CD4-positive, alpha-beta memory T cell (primary cell): ENCODE data around the gene TM4SF4. TPM values are rescaled to one million over a fixed set of nuclear protein-coding genes. Genes with fewer than 3 reads are reported as not detected.

ENCODE experiments used
- CTCF ChIA-PET: fragments of 350-600 bp; sonication (Branson Sonifier 250); formaldehyde crosslinking; loops from one replicate; lab custom pipeline; 2021; ENCODE audit warnings: inconsistent platforms; ENCODE audit not compliant: partially characterized antibody; lab: Charles Lee
- POLR2A ChIA-PET: fragments of 350-600 bp; sonication (Branson Sonifier 250); formaldehyde crosslinking; loops from one replicate; lab custom pipeline; 2021; ENCODE audit not compliant: partially characterized antibody; lab: Charles Lee
- DNase-seq, 5 donors: peaks; one replicate each; pipeline versions ENCODE4 v3.0.0 to v3.0.0-alpha.2; 2020 to 2022; ENCODE audit warnings: mixed read lengths in 1 of 5
- H3K27ac ChIP-seq: one replicate; pipeline ENCODE4 v1.7.0; 2013; ENCODE audit warnings: low read depth, low read length
- H3K27me3 ChIP-seq: 2 replicates; pipeline ENCODE4 v1.7.0; 2013; ENCODE audit warnings: mild to moderate bottlenecking, low read length, moderate library complexity; ENCODE audit not compliant: insufficient read depth
- H3K36me3 ChIP-seq: 2 replicates; pipeline ENCODE4 v1.7.0; 2013; ENCODE audit warnings: mild to moderate bottlenecking, low read length, moderate library complexity; ENCODE audit not compliant: insufficient read depth
- H3K4me1 ChIP-seq: 2 replicates; pipeline ENCODE4 v1.7.0; 2013; ENCODE audit warnings: mild to moderate bottlenecking, low read length, moderate library complexity; ENCODE audit not compliant: insufficient read depth
- H3K4me3 ChIP-seq, 2 donors: one replicate each; pipeline ENCODE4 v1.7.0; 2013; ENCODE audit warnings: low read length in 2 of 2, mild to moderate bottlenecking in 1 of 2
- H3K9me3 ChIP-seq, 2 donors: one replicate each; pipeline ENCODE4 v1.7.0; 2013; ENCODE audit warnings: low read length in 2 of 2, control low read depth in 1 of 2; ENCODE audit not compliant: control insufficient read depth in 1 of 2
- H3K27ac Mint-ChIP-seq, 7 donors: one replicate each; pipeline ENCODE4 v1.8.0; 2020 to 2021; ENCODE audit warnings: mixed read lengths in 7 of 7, mild to moderate bottlenecking in 6 of 7, inconsistent platforms in 3 of 7, moderate library complexity in 3 of 7
- H3K27me3 Mint-ChIP-seq, 2 donors: one replicate each; pipeline ENCODE4 v1.8.0; 2020 to 2021; ENCODE audit warnings: mixed read lengths in 2 of 2
- H3K36me3 Mint-ChIP-seq, 2 donors: one replicate each; pipeline ENCODE4 v1.8.0; 2020 to 2021; ENCODE audit warnings: mixed read lengths in 2 of 2, inconsistent platforms in 1 of 2, mild to moderate bottlenecking in 1 of 2
- H3K4me1 Mint-ChIP-seq, 4 donors: one replicate each; pipeline ENCODE4 v1.8.0; 2020 to 2021; ENCODE audit warnings: mixed read lengths in 4 of 4, mild to moderate bottlenecking in 1 of 4
- H3K4me3 Mint-ChIP-seq, 8 donors: one replicate each; pipeline ENCODE4 v1.8.0; 2020 to 2021; ENCODE audit warnings: mixed read lengths in 8 of 8, mild to moderate bottlenecking in 7 of 8, moderate library complexity in 6 of 8, inconsistent platforms in 3 of 8
- H3K9me3 Mint-ChIP-seq, 8 donors: one replicate each; pipeline ENCODE4 v1.8.0; 2020 to 2021; ENCODE audit warnings: mixed read lengths in 8 of 8, mild to moderate bottlenecking in 5 of 8, inconsistent platforms in 3 of 8, moderate library complexity in 1 of 8
- intact Hi-C: fragments of 100-400 bp; cut with micrococcal nuclease; formaldehyde crosslinking; loops from one replicate; pipeline ENCODE4 v1.15.1; 2023
- polyA plus RNA-seq, 2 donors: library from polyadenylated mRNA; unstranded; fragments of 300-500 nt; fragmentation: Illumina TruSeq; gene quantifications; one replicate each; pipeline ENCODE4 v1.2.3, GENCODE V29; 2021
- total RNA-seq, 2 experiments: library from RNA; stranded (reverse); gene quantifications; one replicate each; pipeline ENCODE4 v1.2.3, GENCODE V29; 2021

The TM4SF4 gene
- total and polyA plus RNA-seq, 4 experiments from 2014 or later: not detected

- Mint-ChIP-seq H3K27me3 (peaks cover 4 to 9% of the 10 kb centered on the region in 2 donors), H3K4me1 (peaks cover 0 to 2% (median 0%) of the 10 kb centered on the region in 4 donors), H3K27ac (no peak overlapping the region), H3K9me3 (peaks cover 0 to 1% (median 0%) of the 10 kb centered on the region in 8 donors), H3K4me3 (no peak overlapping the region), H3K36me3 (no peaks in the 10 kb centered on the region)
- no peaks in the 10 kb centered on the region for H3K27me3 ChIP-seq
- H3K27ac ChIP-seq: no peak overlapping the region
- no peaks in the 10 kb centered on the region for H3K36me3 ChIP-seq
- no peaks in the 10 kb centered on the region for H3K4me1 ChIP-seq
- CTCF ChIA-PET: no interaction called here
- no peaks in the 10 kb centered on the region for H3K9me3 ChIP-seq
- no peak overlapping the region for H3K4me3 ChIP-seq
- intact Hi-C loops: no loop called here
- DNase-seq: no peak
- POLR2A ChIA-PET: no interaction called here
Observed at GRCh38 chr3:149473357-149474249, 894 bp upstream of the TM4SF4 start.

- Histone ChIP-seq H3K36me3 (no peaks in the 10 kb centered on the region), H3K4me1 (no peaks in the 10 kb centered on the region), H3K27ac (no peak overlapping the region), H3K4me3 (no peak overlapping the region), H3K9me3 (no peaks in the 10 kb centered on the region), H3K27me3 (no peaks in the 10 kb centered on the region)
- peaks cover 3 to 10% of the 10 kb centered on the region in 2 donors for H3K27me3 Mint-ChIP-seq
- no peaks in the 10 kb centered on the region for H3K36me3 Mint-ChIP-seq
- CTCF ChIA-PET: interaction anchor here (0.8 kb wide), 1 partner anchor 9 kb away, joined by 3 read pairs; no protein-coding TSS in a partner anchor
- no peak for DNase-seq
- no peak overlapping the region for H3K27ac Mint-ChIP-seq
- POLR2A ChIA-PET: no interaction called here
- H3K4me1 Mint-ChIP-seq: peaks cover 0 to 2% (median 0%) of the 10 kb centered on the region in 4 donors
- intact Hi-C loops: no loop called here
- peaks cover 0 to 1% (median 0%) of the 10 kb centered on the region in 8 donors for H3K9me3 Mint-ChIP-seq
- H3K4me3 Mint-ChIP-seq: no peak overlapping the region
Observed at GRCh38 chr3:149475451-149476060, 1.1 kb downstream of the TM4SF4 start.

- no peaks in the 10 kb centered on the region for H3K36me3 ChIP-seq
- ChIA-PET POLR2A (no interaction called here), CTCF (no interaction called here)
- no peak overlapping the region for H3K4me3 ChIP-seq
- Mint-ChIP-seq H3K4me1 (peaks cover 0 to 2% (median 0%) of the 10 kb centered on the region in 4 donors), H3K9me3 (peaks cover 0 to 1% (median 0%) of the 10 kb centered on the region in 8 donors), H3K27me3 (peaks cover 3 to 13% of the 10 kb centered on the region in 2 donors), H3K27ac (no peak overlapping the region), H3K36me3 (no peaks in the 10 kb centered on the region), H3K4me3 (no peak overlapping the region)
- H3K27me3 ChIP-seq: no peaks in the 10 kb centered on the region
- no peak overlapping the region for H3K27ac ChIP-seq
- H3K9me3 ChIP-seq: no peaks in the 10 kb centered on the region
- no peak for DNase-seq
- intact Hi-C loops: no loop called here
- no peaks in the 10 kb centered on the region for H3K4me1 ChIP-seq
Observed at GRCh38 chr3:149476225-149476624, 1.7 kb downstream of the TM4SF4 start.

GRCh38 chr3:149479621-149480325 lies 5.3 kb downstream of the TM4SF4 start:
- no peak overlapping the region for H3K4me3 Mint-ChIP-seq
- H3K27me3 ChIP-seq: no peaks in the 10 kb centered on the region
- DNase-seq: no peak
- H3K36me3 Mint-ChIP-seq: no peaks in the 10 kb centered on the region
- H3K27ac ChIP-seq: no peak overlapping the region
- intact Hi-C loops: loop anchor here (5.0 kb wide), 1 partner anchor 357 kb away; no protein-coding TSS in a partner anchor
- no peaks in the 10 kb centered on the region for H3K4me1 Mint-ChIP-seq
- peaks cover 7 to 16% of the 10 kb centered on the region in 2 donors for H3K27me3 Mint-ChIP-seq
- ChIA-PET CTCF (no interaction called here), POLR2A (no interaction called here)
- H3K9me3 ChIP-seq: no peaks in the 10 kb centered on the region
- peaks cover 0 to 1% (median 0%) of the 10 kb centered on the region in 8 donors for H3K9me3 Mint-ChIP-seq
- H3K27ac Mint-ChIP-seq: no peak overlapping the region
- no peaks in the 10 kb centered on the region for H3K36me3 ChIP-seq
- no peak overlapping the region for H3K4me3 ChIP-seq
- no peaks in the 10 kb centered on the region for H3K4me1 ChIP-seq

GRCh38 chr3:149480326-149481017 lies 6.0 kb downstream of the TM4SF4 start:
- CTCF ChIA-PET: interaction anchor here (1.2 kb wide), 1 partner anchor 360 kb away, joined by 3 read pairs; no protein-coding TSS in a partner anchor

GRCh38 chr3:149481056-149481455 lies 6.6 kb downstream of the TM4SF4 start:
- Histone ChIP-seq H3K9me3 (no peaks in the 10 kb centered on the region), H3K36me3 (no peaks in the 10 kb centered on the region), H3K27me3 (no peaks in the 10 kb centered on the region), H3K4me1 (no peaks in the 10 kb centered on the region), H3K27ac (no peak overlapping the region), H3K4me3 (no peak overlapping the region)
- Mint-ChIP-seq H3K4me1 (no peaks in the 10 kb centered on the region), H3K4me3 (no peak overlapping the region), H3K27ac (no peak overlapping the region), H3K9me3 (no peaks in the 10 kb centered on the region), H3K36me3 (no peaks in the 10 kb centered on the region), H3K27me3 (peaks cover 6 to 9% of the 10 kb centered on the region in 2 donors)
- ChIA-PET CTCF (interaction anchor here (1.2 kb wide), 1 partner anchor 361 kb away, joined by 3 read pairs; no protein-coding TSS in a partner anchor), POLR2A (no interaction called here)
- no peak for DNase-seq
- intact Hi-C loops: loop anchor here (5.0 kb wide), 1 partner anchor 359 kb away; no protein-coding TSS in a partner anchor

More at GRCh38 chr3:149480326-149481017, 6.0 kb downstream of the TM4SF4 start:
- no peaks in the 10 kb centered on the region for H3K4me1 ChIP-seq
- no peak overlapping the region for H3K27ac ChIP-seq
- POLR2A ChIA-PET: no interaction called here
- DNase-seq: peak in 1 of 5 donors; percentile 4
- H3K4me3 ChIP-seq: no peak overlapping the region
- no peaks in the 10 kb centered on the region for H3K36me3 Mint-ChIP-seq
- H3K4me3 Mint-ChIP-seq: no peak overlapping the region
- no peaks in the 10 kb centered on the region for H3K27me3 ChIP-seq
- H3K27me3 Mint-ChIP-seq: peaks cover 7 to 12% of the 10 kb centered on the region in 2 donors
- H3K36me3 ChIP-seq: no peaks in the 10 kb centered on the region
- H3K27ac Mint-ChIP-seq: no peak overlapping the region
- no peaks in the 10 kb centered on the region for H3K9me3 ChIP-seq
- peaks cover 0 to 1% (median 0%) of the 10 kb centered on the region in 8 donors for H3K9me3 Mint-ChIP-seq
- H3K4me1 Mint-ChIP-seq: no peaks in the 10 kb centered on the region
- intact Hi-C loops: loop anchor here (5.0 kb wide), 1 partner anchor 358 kb away; no protein-coding TSS in a partner anchor
